ENCODE measurements around the gene B4GALT2.

The B4GALT2 gene

DNA sequence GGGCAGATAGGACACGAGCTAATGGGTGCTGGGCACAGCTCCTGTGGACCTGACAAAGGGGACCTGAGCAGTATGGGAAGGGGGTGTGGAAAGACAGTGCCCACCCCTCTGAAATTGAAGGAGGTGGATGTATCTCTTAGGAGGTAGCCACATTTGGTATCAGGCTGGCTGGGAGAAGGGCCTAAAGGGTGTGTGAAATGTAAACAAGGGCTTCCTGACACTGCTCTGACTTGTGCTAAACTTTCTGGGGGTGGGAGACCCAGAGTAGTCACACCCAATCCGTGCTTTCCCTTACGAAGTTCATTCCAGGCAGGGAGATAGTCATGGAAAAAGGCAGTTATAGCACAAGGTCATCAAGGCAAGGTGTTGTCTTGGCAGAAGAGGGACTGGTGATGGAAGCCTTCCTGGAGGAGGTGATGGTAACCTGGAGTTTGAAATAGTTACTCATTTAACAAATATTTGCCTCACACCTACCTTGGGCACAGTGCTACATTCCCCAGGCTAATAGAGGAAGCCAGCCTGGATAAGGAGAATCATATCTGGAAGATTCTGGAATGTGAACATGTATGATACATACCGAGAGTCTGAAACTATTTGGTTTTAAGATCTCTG is 7.1 kb downstream of the B4GALT2 start:
- no peak overlapping the region for H3K4me3 ChIP-seq (ENCODE audit: low read depth in 1 of 2, low read length in 2 of 2)
- no peaks in the 10 kb centered on the region for H3K27me3 ChIP-seq (ENCODE audit: control insufficient read depth in 1 of 2, insufficient read depth in 2 of 2, low read length in 2 of 2)
- H3K4me1 ChIP-seq (ENCODE audit: control insufficient read depth in 1 of 2, insufficient read depth in 2 of 2, low read length in 2 of 2): peaks cover 9 to 16% of the 10 kb centered on the region in 2 donors
- H3K27ac ChIP-seq (ENCODE audit: low read depth, low read length): no peak overlapping the region
- no peaks in the 10 kb centered on the region for H3K9me3 ChIP-seq (ENCODE audit: control insufficient read depth in 1 of 2, low read length in 2 of 2)
- H3K9ac ChIP-seq (ENCODE audit: low read depth in 1 of 2, low read length in 2 of 2): no peak overlapping the region
- peaks cover 0 to 13% of the 10 kb centered on the region in 2 donors for H3K36me3 ChIP-seq (ENCODE audit: control insufficient read depth in 1 of 2, insufficient read depth in 2 of 2, low read length in 2 of 2)

- Histone ChIP-seq H3K9ac (ENCODE audit: low read depth in 1 of 2, low read length in 2 of 2) (no peak overlapping the region), H3K36me3 (ENCODE audit: control insufficient read depth in 1 of 2, insufficient read depth in 2 of 2, low read length in 2 of 2) (peaks cover 0 to 11% of the 10 kb centered on the region in 2 donors), H3K27me3 (ENCODE audit: control insufficient read depth in 1 of 2, insufficient read depth in 2 of 2, low read length in 2 of 2) (no peaks in the 10 kb centered on the region), H3K4me3 (ENCODE audit: low read depth in 1 of 2, low read length in 2 of 2) (no peak overlapping the region), H3K27ac (ENCODE audit: low read depth, low read length) (no peak overlapping the region), H3K9me3 (ENCODE audit: control insufficient read depth in 1 of 2, low read length in 2 of 2) (no peaks in the 10 kb centered on the region), H3K4me1 (ENCODE audit: control insufficient read depth in 1 of 2, insufficient read depth in 2 of 2, low read length in 2 of 2) (peaks cover 10 to 16% of the 10 kb centered on the region in 2 donors)
These were observed 7.7 kb downstream of the B4GALT2 start for GRCh38 chr1:43986712-43987111.

- no peaks in the 10 kb centered on the region for H3K9me3 ChIP-seq (ENCODE audit: control insufficient read depth in 1 of 2, low read length in 2 of 2)
- H3K4me1 ChIP-seq (ENCODE audit: control insufficient read depth in 1 of 2, insufficient read depth in 2 of 2, low read length in 2 of 2): peaks cover 14 to 19% of the 10 kb centered on the region in 2 donors
- H3K27me3 ChIP-seq (ENCODE audit: control insufficient read depth in 1 of 2, insufficient read depth in 2 of 2, low read length in 2 of 2): no peaks in the 10 kb centered on the region
- H3K9ac ChIP-seq (ENCODE audit: low read depth in 1 of 2, low read length in 2 of 2): no peak overlapping the region
- peaks cover 0 to 8% of the 10 kb centered on the region in 2 donors for H3K36me3 ChIP-seq (ENCODE audit: control insufficient read depth in 1 of 2, insufficient read depth in 2 of 2, low read length in 2 of 2)
- H3K4me3 ChIP-seq (ENCODE audit: low read depth in 1 of 2, low read length in 2 of 2): no peak overlapping the region
- no peak overlapping the region for H3K27ac ChIP-seq (ENCODE audit: low read depth, low read length)
These were observed 8.3 kb downstream of the B4GALT2 start for GRCh38 chr1:43987159-43987902.

GRCh38 chr1:43990271-43991199 is 11.5 kb downstream of the B4GALT2 start:
- Histone ChIP-seq H3K4me3 (ENCODE audit: low read depth in 1 of 2, low read length in 2 of 2) (peak overlapping the region; percentile 77 to 80), H3K9ac (ENCODE audit: low read depth in 1 of 2, low read length in 2 of 2) (peak overlapping the region; percentile 64 to 65), H3K4me1 (ENCODE audit: control insufficient read depth in 1 of 2, insufficient read depth in 2 of 2, low read length in 2 of 2) (peaks cover 15 to 22% of the 10 kb centered on the region in 2 donors), H3K9me3 (ENCODE audit: control insufficient read depth in 1 of 2, low read length in 2 of 2) (no peaks in the 10 kb centered on the region), H3K36me3 (ENCODE audit: control insufficient read depth in 1 of 2, insufficient read depth in 2 of 2, low read length in 2 of 2) (no peaks in the 10 kb centered on the region), H3K27me3 (ENCODE audit: control insufficient read depth in 1 of 2, insufficient read depth in 2 of 2, low read length in 2 of 2) (no peaks in the 10 kb centered on the region), H3K27ac (ENCODE audit: low read depth, low read length) (peak overlapping the region; percentile 66)

DNA sequence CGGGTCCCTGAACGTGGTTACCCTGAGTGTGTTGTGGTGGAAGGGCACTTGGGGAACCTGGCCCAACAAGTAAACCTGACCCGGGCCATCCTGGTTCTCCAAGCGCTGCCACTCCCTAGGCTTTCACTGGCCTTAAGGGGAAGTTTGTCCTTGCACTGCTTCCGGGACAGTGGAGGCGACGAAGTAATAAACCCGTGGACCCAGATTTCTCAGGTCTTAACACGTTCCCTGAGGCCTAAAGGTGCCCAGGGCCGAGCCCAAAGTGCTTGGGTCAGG is 12.1 kb downstream of the B4GALT2 start:
- no peaks in the 10 kb centered on the region for H3K27me3 ChIP-seq (ENCODE audit: control insufficient read depth in 1 of 2, insufficient read depth in 2 of 2, low read length in 2 of 2)
- H3K9me3 ChIP-seq (ENCODE audit: control insufficient read depth in 1 of 2, low read length in 2 of 2): no peaks in the 10 kb centered on the region
- no peaks in the 10 kb centered on the region for H3K36me3 ChIP-seq (ENCODE audit: control insufficient read depth in 1 of 2, insufficient read depth in 2 of 2, low read length in 2 of 2)
- H3K4me3 ChIP-seq (ENCODE audit: low read depth in 1 of 2, low read length in 2 of 2): peak overlapping the region; percentile 77 to 80
- H3K4me1 ChIP-seq (ENCODE audit: control insufficient read depth in 1 of 2, insufficient read depth in 2 of 2, low read length in 2 of 2): peaks cover 15 to 22% of the 10 kb centered on the region in 2 donors
- peak overlapping the region; percentile 64 to 65 for H3K9ac ChIP-seq (ENCODE audit: low read depth in 1 of 2, low read length in 2 of 2)
- H3K27ac ChIP-seq (ENCODE audit: low read depth, low read length): peak overlapping the region; percentile 66

DNA sequence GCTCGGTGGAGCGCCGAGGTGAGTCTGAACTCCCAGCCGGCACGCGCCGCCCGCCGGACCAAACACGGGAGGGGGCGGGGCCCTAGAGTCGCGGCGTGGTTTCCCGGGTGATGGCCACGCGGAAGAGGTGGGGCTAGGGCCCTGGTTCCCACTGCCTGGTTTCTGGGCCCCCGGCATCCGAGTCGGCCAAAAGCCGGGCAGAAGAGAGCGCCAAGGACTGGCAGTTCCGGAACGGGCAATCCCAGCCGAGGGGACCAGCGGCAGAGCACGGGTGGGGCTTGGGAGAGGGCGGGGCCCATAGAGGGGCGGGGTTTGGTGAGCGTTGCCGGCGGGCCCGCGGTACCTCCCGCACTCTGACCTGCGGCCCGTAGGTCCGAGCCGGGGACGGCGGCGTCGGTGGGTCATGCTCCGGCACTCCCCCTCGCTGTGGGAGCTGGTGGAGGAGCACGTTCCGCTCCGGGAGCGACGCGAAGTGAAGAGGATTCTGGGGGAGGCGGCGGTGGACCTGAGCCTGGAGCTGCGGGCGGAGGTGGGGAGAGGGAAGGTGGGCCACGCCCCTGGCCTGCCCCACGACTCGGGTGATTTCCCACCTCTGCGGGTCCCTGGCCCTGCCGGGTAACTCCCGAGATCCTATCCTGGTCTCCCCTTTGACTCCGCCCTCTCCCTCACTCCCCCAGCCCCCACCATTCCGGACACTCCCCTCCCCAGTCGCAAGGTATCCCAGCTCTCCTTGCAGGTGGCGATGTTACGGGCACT is 12.6 kb downstream of the B4GALT2 start, which contains the start of gene CCDC24:
TSS of gene CCDC24 (plus strand) at position 124 of the 756 bp plus-strand sequence. CDS start at position 404, 280 bp downstream.
- Histone ChIP-seq H3K27ac (ENCODE audit: low read depth, low read length) (peak within 1 kb of the TSS; percentile 66), H3K36me3 (ENCODE audit: control insufficient read depth in 1 of 2, insufficient read depth in 2 of 2, low read length in 2 of 2) (no peaks in the 10 kb centered on the region), H3K4me3 (ENCODE audit: low read depth in 1 of 2, low read length in 2 of 2) (peak within 1 kb of the TSS; percentile 77 to 80), H3K27me3 (ENCODE audit: control insufficient read depth in 1 of 2, insufficient read depth in 2 of 2, low read length in 2 of 2) (no peaks in the 10 kb centered on the region), H3K9me3 (ENCODE audit: control insufficient read depth in 1 of 2, low read length in 2 of 2) (no peaks in the 10 kb centered on the region), H3K9ac (ENCODE audit: low read depth in 1 of 2, low read length in 2 of 2) (peak within 1 kb of the TSS; percentile 64 to 65), H3K4me1 (ENCODE audit: control insufficient read depth in 1 of 2, insufficient read depth in 2 of 2, low read length in 2 of 2) (peaks cover 15 to 19% of the 10 kb centered on the region in 2 donors)

DNA sequence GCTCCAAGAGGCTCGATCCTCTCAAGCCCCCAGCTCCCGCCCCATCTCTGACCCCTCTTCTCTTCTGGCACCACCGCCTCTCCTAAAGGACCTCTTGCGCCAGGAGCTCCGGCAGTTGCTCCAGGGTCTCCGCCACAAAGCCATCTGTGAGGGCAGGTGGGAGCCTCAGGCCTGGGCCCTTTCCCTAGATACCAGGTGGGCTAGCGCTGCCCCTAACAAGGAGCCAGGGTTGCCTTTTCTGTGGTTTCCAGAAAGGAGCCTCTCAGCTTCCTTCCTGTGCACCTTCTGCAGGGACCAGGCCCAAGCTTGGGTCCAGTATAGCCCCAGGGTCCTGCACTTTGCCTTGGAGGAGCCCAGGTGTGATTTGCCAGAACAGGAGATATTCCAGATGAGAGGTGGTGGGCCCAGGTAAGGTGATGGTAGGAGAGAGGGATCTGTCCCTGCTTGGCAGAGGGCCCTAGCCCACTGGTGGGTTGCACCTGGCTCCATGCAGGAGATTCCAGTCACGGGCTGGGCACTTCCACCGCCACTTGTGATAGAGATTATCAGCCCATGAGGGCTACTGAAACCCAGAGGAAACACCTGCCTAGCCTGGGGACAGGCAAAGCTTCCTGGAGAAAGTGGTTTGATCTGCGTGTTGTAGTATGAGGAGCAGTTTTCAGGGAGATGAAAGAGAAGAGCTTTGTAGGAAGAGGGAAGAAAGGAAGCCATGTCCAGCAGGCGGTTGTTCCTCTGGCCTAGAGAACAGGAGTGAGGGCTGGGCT is 13.4 kb downstream of the B4GALT2 start:
- H3K36me3 ChIP-seq (ENCODE audit: control insufficient read depth in 1 of 2, insufficient read depth in 2 of 2, low read length in 2 of 2): no peaks in the 10 kb centered on the region
- H3K4me1 ChIP-seq (ENCODE audit: control insufficient read depth in 1 of 2, insufficient read depth in 2 of 2, low read length in 2 of 2): peaks cover 12 to 18% of the 10 kb centered on the region in 2 donors
- peak overlapping the region; percentile 6 to 65 for H3K9ac ChIP-seq (ENCODE audit: low read depth in 1 of 2, low read length in 2 of 2)
- H3K4me3 ChIP-seq (ENCODE audit: low read depth in 1 of 2, low read length in 2 of 2): peak overlapping the region; percentile 77 to 80
- no peaks in the 10 kb centered on the region for H3K9me3 ChIP-seq (ENCODE audit: control insufficient read depth in 1 of 2, low read length in 2 of 2)
- no peak overlapping the region for H3K27ac ChIP-seq (ENCODE audit: low read depth, low read length)
- H3K27me3 ChIP-seq (ENCODE audit: control insufficient read depth in 1 of 2, insufficient read depth in 2 of 2, low read length in 2 of 2): no peaks in the 10 kb centered on the region

DNA sequence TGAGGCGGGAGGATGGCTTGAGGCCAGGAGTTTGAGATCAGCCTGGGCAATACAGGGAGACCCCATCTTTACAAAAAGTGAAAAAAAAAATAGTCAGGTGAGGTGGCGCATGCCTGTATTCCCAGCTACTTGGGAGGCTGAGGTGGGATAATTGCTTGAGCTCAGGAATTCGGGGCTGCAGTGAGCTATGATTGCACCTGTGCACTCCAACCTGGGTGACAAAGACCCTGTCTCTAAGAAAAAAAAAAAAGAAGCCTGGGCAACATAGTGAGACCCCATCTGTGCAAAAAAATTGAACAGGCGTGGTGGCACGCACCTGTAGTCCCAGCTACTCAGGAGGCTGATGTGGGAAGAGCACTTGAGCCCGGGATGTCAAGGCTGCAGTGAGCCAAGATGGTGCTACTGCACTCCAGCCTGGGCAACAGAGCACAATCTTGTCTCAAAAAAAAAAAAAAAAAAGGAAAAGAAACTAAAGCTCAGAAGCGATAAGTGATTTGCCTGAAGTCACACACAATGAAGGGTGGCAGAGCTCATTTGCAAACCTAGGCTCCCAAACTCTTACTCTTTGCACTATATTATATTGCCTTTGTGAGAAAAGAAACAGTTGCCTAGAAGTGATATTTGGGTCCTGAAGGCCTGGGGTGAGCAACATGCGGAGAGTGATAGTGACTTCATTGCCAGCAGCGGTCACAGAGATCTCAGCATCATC is 14.3 kb downstream of the B4GALT2 start:
- peaks cover 15 to 22% of the 10 kb centered on the region in 2 donors for H3K4me1 ChIP-seq (ENCODE audit: control insufficient read depth in 1 of 2, insufficient read depth in 2 of 2, low read length in 2 of 2)
- no peaks in the 10 kb centered on the region for H3K9me3 ChIP-seq (ENCODE audit: control insufficient read depth in 1 of 2, low read length in 2 of 2)
- no peaks in the 10 kb centered on the region for H3K27me3 ChIP-seq (ENCODE audit: control insufficient read depth in 1 of 2, insufficient read depth in 2 of 2, low read length in 2 of 2)
- no peak overlapping the region for H3K9ac ChIP-seq (ENCODE audit: low read depth in 1 of 2, low read length in 2 of 2)
- no peaks in the 10 kb centered on the region for H3K36me3 ChIP-seq (ENCODE audit: control insufficient read depth in 1 of 2, insufficient read depth in 2 of 2, low read length in 2 of 2)
- no peak overlapping the region for H3K4me3 ChIP-seq (ENCODE audit: low read depth in 1 of 2, low read length in 2 of 2)
- H3K27ac ChIP-seq (ENCODE audit: low read depth, low read length): no peak overlapping the region

DNA sequence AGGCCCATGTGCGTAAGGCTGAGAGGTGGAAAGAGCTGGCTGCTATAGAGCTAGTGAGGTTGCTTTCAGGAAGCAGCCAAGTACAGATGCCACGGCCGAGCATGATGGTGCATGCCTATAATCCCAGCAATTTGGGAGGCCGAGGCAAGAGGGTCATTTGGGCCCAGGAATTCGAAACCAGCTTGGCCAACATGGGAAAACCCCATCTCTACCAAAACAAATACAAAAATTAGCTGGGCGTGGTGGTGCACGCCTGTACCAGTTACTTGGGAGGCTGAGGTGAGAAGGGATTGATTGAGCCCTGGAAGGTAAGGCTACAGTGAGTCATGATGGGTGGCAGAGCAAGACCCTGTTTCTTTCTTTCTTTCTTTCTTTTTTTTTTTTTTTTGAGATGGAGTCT is 15.1 kb downstream of the B4GALT2 start:
- H3K9ac ChIP-seq (ENCODE audit: low read depth in 1 of 2, low read length in 2 of 2): no peak overlapping the region
- H3K4me3 ChIP-seq (ENCODE audit: low read depth in 1 of 2, low read length in 2 of 2): no peak overlapping the region
- H3K4me1 ChIP-seq (ENCODE audit: control insufficient read depth in 1 of 2, insufficient read depth in 2 of 2, low read length in 2 of 2): peaks cover 15 to 22% of the 10 kb centered on the region in 2 donors
- H3K36me3 ChIP-seq (ENCODE audit: control insufficient read depth in 1 of 2, insufficient read depth in 2 of 2, low read length in 2 of 2): no peaks in the 10 kb centered on the region
- H3K27ac ChIP-seq (ENCODE audit: low read depth, low read length): no peak overlapping the region
- no peaks in the 10 kb centered on the region for H3K9me3 ChIP-seq (ENCODE audit: control insufficient read depth in 1 of 2, low read length in 2 of 2)
- H3K27me3 ChIP-seq (ENCODE audit: control insufficient read depth in 1 of 2, insufficient read depth in 2 of 2, low read length in 2 of 2): no peaks in the 10 kb centered on the region

Data from duodenal mucosa (tissue), 2 donors.